ENCODE results near the gene ENO4. TPM values are rescaled to one million over a fixed set of nuclear protein-coding genes. Genes with fewer than 3 reads are reported as not detected.

ENO4 gene
- polyA plus RNA-seq, 1 of the 3 experiments (the other 2 are of a cell fraction), result 0.36 TPM

- H3K9me3 ChIP-seq, result no peaks in the 10 kb centered on the region
- H3K36me3 ChIP-seq (replicated peaks in 1 of 2; ENCODE audit: control insufficient read depth in 1 of 2, insufficient read depth in 2 of 2, low read length in 1 of 2), result no peaks in the 10 kb centered on the region
- H3K9me2 ChIP-seq, result no peaks in the 10 kb centered on the region
- 58% methylated on average over 18 of the region's 18 CpGs for WGBS (ENCODE audit: low lambda C conversion rate)
- no peak for TF ChIP-seq NRF1 (IDR thresholded peaks at IDR 0.05; ENCODE audit: low read depth, low read length)
- TF ChIP-seq PBX3 (IDR thresholded peaks at IDR 0.05), result 0 out of 2 replicates have a peak, but pooled peaks have one; percentile 10
- TF ChIP-seq FOSL2 (IDR thresholded peaks at IDR 0.05; ENCODE audit: borderline replicate concordance, low read depth), result 0 out of 2 replicates have a peak, but pooled peaks have one; percentile 14
- TF ChIP-seq EZH2phosphoT487 (IDR thresholded peaks at IDR 0.05; ENCODE audit: borderline replicate concordance, low read depth), result no peak
- TF ChIP-seq TAF1 (IDR thresholded peaks at IDR 0.05; ENCODE audit: borderline replicate concordance, low read depth, low read length), result no peak
- peak; percentile 37; the same call in 1 of the 2 replicates for TF ChIP-seq NFIC (IDR thresholded peaks at IDR 0.05; ENCODE audit: borderline replicate concordance)
- TF ChIP-seq ZBTB33 (IDR thresholded peaks at IDR 0.05; ENCODE audit: borderline replicate concordance, low read depth), result no peak
- TF ChIP-seq TCF12 (IDR thresholded peaks at IDR 0.05), result no peak
- H3K27me3 ChIP-seq (ENCODE audit: insufficient read depth), result no peaks in the 10 kb centered on the region; the same call in 1 of the 2 replicates
- no peak overlapping the region for H3K27ac ChIP-seq (ENCODE audit: low read depth in 2 of 2, low read length in 1 of 2)
- no peak overlapping the region for H3K4me2 ChIP-seq
- no peak for DNase-seq
- no peaks in the 10 kb centered on the region for H3F3A ChIP-seq (replicated peaks; ENCODE audit: insufficient read depth)
- no peak overlapping the region for H3K9ac ChIP-seq
- no peaks in the 10 kb centered on the region for H3K4me1 ChIP-seq (ENCODE audit: control insufficient read depth in 1 of 2, insufficient read depth in 2 of 2, low read depth in 1 of 2, low read length in 1 of 2)
- H3K4me3 ChIP-seq (ENCODE audit: low read depth in 2 of 2, low read length in 1 of 2), result no peak overlapping the region
- H3K79me2 ChIP-seq (ENCODE audit: insufficient read depth), result no peaks in the 10 kb centered on the region
- no peak overlapping the region for H2AFZ ChIP-seq (ENCODE audit: low read depth)
- H4K20me1 ChIP-seq (ENCODE audit: insufficient read depth), result no peaks in the 10 kb centered on the region
- CTCF ChIA-PET, result interaction anchor here (0.7 to 1.8 kb wide), 6 partner anchors 176 to 921 kb away, joined by 3 to 8 read pairs (median 4); no protein-coding TSS in a partner anchor
- POLR2A ChIA-PET, result no interaction called here
Measured at GRCh38 chr10:116815641-116816415, 33.5 kb upstream of the ENO4 start.

GRCh38 chr10:116817178-116817577, 32.1 kb upstream of the ENO4 start:
- Histone ChIP-seq H3K4me1 (ENCODE audit: control insufficient read depth in 1 of 2, insufficient read depth in 2 of 2, low read depth in 1 of 2, low read length in 1 of 2) (no peaks in the 10 kb centered on the region), H3K9me3 (no peaks in the 10 kb centered on the region), H3K27me3 (ENCODE audit: insufficient read depth) (no peaks in the 10 kb centered on the region), H3F3A (replicated peaks; ENCODE audit: insufficient read depth) (no peaks in the 10 kb centered on the region), H3K79me2 (ENCODE audit: insufficient read depth) (no peaks in the 10 kb centered on the region), H3K36me3 (replicated peaks in 1 of 2; ENCODE audit: control insufficient read depth in 1 of 2, insufficient read depth in 2 of 2, low read length in 1 of 2) (no peaks in the 10 kb centered on the region), H4K20me1 (ENCODE audit: insufficient read depth) (no peaks in the 10 kb centered on the region), H2AFZ (ENCODE audit: low read depth) (no peak overlapping the region), H3K4me2 (no peak overlapping the region), H3K9me2 (no peaks in the 10 kb centered on the region), H3K9ac (no peak overlapping the region), H3K4me3 (ENCODE audit: low read depth in 2 of 2, low read length in 1 of 2) (no peak overlapping the region), H3K27ac (ENCODE audit: low read depth in 2 of 2, low read length in 1 of 2) (no peak overlapping the region)
- no peak for DNase-seq
- TF ChIP-seq POLR2AphosphoS5 (IDR thresholded peaks at IDR 0.05; ENCODE audit: low read depth, low read length), result no peak
- TF ChIP-seq RXRA (IDR thresholded peaks at IDR 0.05; ENCODE audit: borderline replicate concordance, low read depth), result no peak
- ChIA-PET POLR2A (no interaction called here), CTCF (interaction anchor here (1.0 to 1.8 kb wide), 4 partner anchors 11 to 358 kb away, joined by 3 to 8 read pairs (median 4); no protein-coding TSS in a partner anchor)
- 41% methylated on average over 9 of the region's 10 CpGs for WGBS (ENCODE audit: low lambda C conversion rate)
